AG10803 (cell line): ENCODE results near the gene TRIM41.
A peak's percentile ranks its signal among the peaks of the same experiment; 100 is the strongest.
"Not testable (repeated sequence)": the region's sequence is repeated elsewhere in the genome, so short reads cannot be mapped to it uniquely, and the experiment has no call there.

Source experiments
- DNase-seq: peaks from one replicate; pipeline ENCODE4 v3.0.0; 2010; ENCODE audit warnings: low read depth
- H3K4me3 ChIP-seq: 2 replicates; pipeline ENCODE4 v1.5.1; 2011; ENCODE audit warnings: mild to moderate bottlenecking, low read length, control low read depth
- CTCF ChIP-seq: conservative IDR thresholded peaks from 2 replicates; pipeline ENCODE4 v1.5.1; 2011; ENCODE audit warnings: mild to moderate bottlenecking, low read length, control low read depth, inconsistent platforms

Gene TRIM41

GRCh38 chr5:181261320-181262049, 38.4 kb downstream of the TRIM41 start:
- DNase-seq: peak; percentile 71
- H3K4me3 ChIP-seq: peak overlapping the region; percentile 99
- no peak for TF ChIP-seq CTCF

- no peak for TF ChIP-seq CTCF
- H3K4me3 ChIP-seq: no peak overlapping the region
- no peak for DNase-seq
These were observed 40.6 kb downstream of the TRIM41 start for GRCh38 chr5:181263633-181264032.

- DNase-seq: no peak
- no peak for TF ChIP-seq CTCF
- H3K4me3 ChIP-seq: no peak overlapping the region
These were observed 42.1 kb downstream of the TRIM41 start for GRCh38 chr5:181265092-181265671.

GRCh38 chr5:181267291-181267904, 44.3 kb downstream of the TRIM41 start:
- not testable (repeated sequence) for DNase-seq, H3K4me3 ChIP-seq

GRCh38 chr5:181267907-181268306, 44.8 kb downstream of the TRIM41 start:
- not testable (repeated sequence) for DNase-seq, H3K4me3 ChIP-seq

- no peak for DNase-seq
- TF ChIP-seq CTCF: no peak
- no peak overlapping the region for H3K4me3 ChIP-seq
These were observed 48.0 kb downstream of the TRIM41 start for GRCh38 chr5:181271081-181271480.

- DNase-seq, H3K4me3 ChIP-seq: not testable (repeated sequence)
These were observed 50.3 kb downstream of the TRIM41 start for GRCh38 chr5:181273433-181273744.

GRCh38 chr5:181280251-181280762, 57.2 kb downstream of the TRIM41 start:
- H3K4me3 ChIP-seq: no peak overlapping the region
- no peak for TF ChIP-seq CTCF
- no peak for DNase-seq
